Ishikawa (cell line): Measurements from ENCODE around the gene CPPED1.

Experiments
- EGR1 ChIP-seq: IDR thresholded peaks from 2 replicates; pipeline ENCODE4 v1.6.1; 2012
- EP300 ChIP-seq: IDR thresholded peaks from 2 replicates; pipeline ENCODE4 v1.6.1; 2012; ENCODE audit warnings: borderline replicate concordance
- FOXM1 ChIP-seq: IDR thresholded peaks from 2 replicates; pipeline ENCODE4 v1.6.1; 2012; ENCODE audit warnings: low read depth, borderline replicate concordance
- RAD21 ChIP-seq: IDR thresholded peaks from 2 replicates; pipeline ENCODE4 v1.6.1; 2012; ENCODE audit warnings: low read depth
- TAF1 ChIP-seq: IDR thresholded peaks from 2 replicates; pipeline ENCODE4 v1.6.1; 2012; ENCODE audit warnings: low read depth, mild to moderate bottlenecking
- TEAD4 ChIP-seq: IDR thresholded peaks from 2 replicates; pipeline ENCODE4 v1.6.1; 2012
- YY1 ChIP-seq: IDR thresholded peaks from 2 replicates; pipeline ENCODE4 v1.6.1; 2012; ENCODE audit warnings: low read depth
- ZBTB7A ChIP-seq: IDR thresholded peaks from 2 replicates; pipeline ENCODE4 v1.6.1; 2012; ENCODE audit warnings: low read depth
- TF ChIP-seq, protein P1 (sequence below): IDR thresholded peaks from 2 replicates; pipeline ENCODE4 v1.6.1; 2012; ENCODE audit warnings: low read depth, mild to moderate bottlenecking
- TF ChIP-seq, protein P2 (sequence below): IDR thresholded peaks from 2 replicates; pipeline ENCODE4 v1.6.1; 2012
- TF ChIP-seq, protein P3 (sequence below): IDR thresholded peaks from 2 replicates; pipeline ENCODE4 v1.6.1; 2012

DNA sequence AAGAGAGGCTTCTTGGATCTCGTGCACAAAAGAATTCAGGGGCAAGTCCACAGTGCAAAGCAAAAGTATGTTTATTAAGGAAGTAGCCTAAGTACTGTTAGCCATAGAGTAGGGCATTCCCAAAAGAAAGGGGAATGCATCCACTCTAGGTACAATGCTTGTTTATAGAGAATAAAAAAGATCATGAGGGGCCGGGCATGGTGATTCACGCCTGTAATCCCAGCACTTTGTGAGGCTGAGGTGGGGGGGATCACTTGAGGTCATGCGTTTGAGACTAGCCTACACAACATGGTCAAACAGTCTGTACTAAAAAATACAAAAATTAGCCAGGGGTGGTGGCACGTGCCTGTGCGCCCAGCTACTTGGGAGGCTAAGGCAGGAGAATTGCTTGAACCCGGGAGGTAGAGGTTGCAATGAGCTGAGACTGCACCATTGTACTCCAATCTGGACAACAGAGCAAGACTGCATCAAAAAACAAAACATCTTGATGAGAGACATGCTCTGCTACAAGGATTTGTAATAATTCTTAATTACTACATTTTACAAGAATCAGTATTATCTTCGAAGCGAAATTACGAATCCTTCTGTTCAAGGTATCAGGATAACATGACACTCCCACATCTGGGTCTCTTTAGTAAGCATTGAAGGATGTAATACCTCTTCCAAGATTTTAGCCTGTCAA lies 191.6 kb downstream of the CPPED1 start:
- TF ChIP-seq EGR1 (no peak), EP300 (no peak), RAD21 (no peak), FOXM1 (no peak), ZBTB7A (no peak), TAF1 (no peak), YY1 (no peak), TEAD4 (no peak)
- TF ChIP-seq, protein P1, sequence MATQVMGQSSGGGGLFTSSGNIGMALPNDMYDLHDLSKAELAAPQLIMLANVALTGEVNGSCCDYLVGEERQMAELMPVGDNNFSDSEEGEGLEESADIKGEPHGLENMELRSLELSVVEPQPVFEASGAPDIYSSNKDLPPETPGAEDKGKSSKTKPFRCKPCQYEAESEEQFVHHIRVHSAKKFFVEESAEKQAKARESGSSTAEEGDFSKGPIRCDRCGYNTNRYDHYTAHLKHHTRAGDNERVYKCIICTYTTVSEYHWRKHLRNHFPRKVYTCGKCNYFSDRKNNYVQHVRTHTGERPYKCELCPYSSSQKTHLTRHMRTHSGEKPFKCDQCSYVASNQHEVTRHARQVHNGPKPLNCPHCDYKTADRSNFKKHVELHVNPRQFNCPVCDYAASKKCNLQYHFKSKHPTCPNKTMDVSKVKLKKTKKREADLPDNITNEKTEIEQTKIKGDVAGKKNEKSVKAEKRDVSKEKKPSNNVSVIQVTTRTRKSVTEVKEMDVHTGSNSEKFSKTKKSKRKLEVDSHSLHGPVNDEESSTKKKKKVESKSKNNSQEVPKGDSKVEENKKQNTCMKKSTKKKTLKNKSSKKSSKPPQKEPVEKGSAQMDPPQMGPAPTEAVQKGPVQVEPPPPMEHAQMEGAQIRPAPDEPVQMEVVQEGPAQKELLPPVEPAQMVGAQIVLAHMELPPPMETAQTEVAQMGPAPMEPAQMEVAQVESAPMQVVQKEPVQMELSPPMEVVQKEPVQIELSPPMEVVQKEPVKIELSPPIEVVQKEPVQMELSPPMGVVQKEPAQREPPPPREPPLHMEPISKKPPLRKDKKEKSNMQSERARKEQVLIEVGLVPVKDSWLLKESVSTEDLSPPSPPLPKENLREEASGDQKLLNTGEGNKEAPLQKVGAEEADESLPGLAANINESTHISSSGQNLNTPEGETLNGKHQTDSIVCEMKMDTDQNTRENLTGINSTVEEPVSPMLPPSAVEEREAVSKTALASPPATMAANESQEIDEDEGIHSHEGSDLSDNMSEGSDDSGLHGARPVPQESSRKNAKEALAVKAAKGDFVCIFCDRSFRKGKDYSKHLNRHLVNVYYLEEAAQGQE: no peak
- TF ChIP-seq, protein P2, sequence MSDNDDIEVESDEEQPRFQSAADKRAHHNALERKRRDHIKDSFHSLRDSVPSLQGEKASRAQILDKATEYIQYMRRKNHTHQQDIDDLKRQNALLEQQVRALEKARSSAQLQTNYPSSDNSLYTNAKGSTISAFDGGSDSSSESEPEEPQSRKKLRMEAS: no peak
- TF ChIP-seq, protein P3, sequence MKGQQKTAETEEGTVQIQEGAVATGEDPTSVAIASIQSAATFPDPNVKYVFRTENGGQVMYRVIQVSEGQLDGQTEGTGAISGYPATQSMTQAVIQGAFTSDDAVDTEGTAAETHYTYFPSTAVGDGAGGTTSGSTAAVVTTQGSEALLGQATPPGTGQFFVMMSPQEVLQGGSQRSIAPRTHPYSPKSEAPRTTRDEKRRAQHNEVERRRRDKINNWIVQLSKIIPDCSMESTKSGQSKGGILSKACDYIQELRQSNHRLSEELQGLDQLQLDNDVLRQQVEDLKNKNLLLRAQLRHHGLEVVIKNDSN: no peak
